Peyer's patch (tissue), 4 donors: ENCODE results near the gene C11orf68. TPM values are rescaled to one million over a fixed set of nuclear protein-coding genes. Genes with fewer than 3 reads are reported as not detected.

Experiments
- DNase-seq, 3 donors: peaks; one replicate each; pipeline ENCODE4 v3.0.0-alpha.2; 2017 to 2019
- H3K27ac ChIP-seq, 4 donors: fragments of 200-600 bp; sonication (generic); one replicate each; pipeline ENCODE4 v1.5.1; 2016 to 2019
- H3K27me3 ChIP-seq, 2 donors: fragments of 200-600 bp; sonication (generic); one replicate each; pipeline ENCODE4 v1.5.1; 2019
- H3K36me3 ChIP-seq, 3 donors: fragments of 200-600 bp; sonication (generic); one replicate each; pipeline ENCODE4 v1.5.1; 2016 to 2019
- H3K4me1 ChIP-seq, 4 donors: fragments of 200-600 bp; sonication (generic); one replicate each; pipeline ENCODE4 v1.5.1; 2016 to 2019
- H3K4me3 ChIP-seq, 4 donors: fragments of 200-600 bp; sonication (generic); 1 replicate in 3 of 4; 2 replicates in 1 of 4; pipeline ENCODE4 v1.5.1; 2016 to 2019; ENCODE audit warnings: mild to moderate bottlenecking in 1 of 4
- H3K9me3 ChIP-seq, 4 donors: fragments of 200-600 bp; sonication (generic); one replicate each; pipeline ENCODE4 v1.5.1; 2016 to 2019; ENCODE audit warnings: mild to moderate bottlenecking in 1 of 4
- POLR2A ChIP-seq, 2 donors: fragments of 450-650 bp; IDR thresholded peaks; one replicate each; pipeline ENCODE4 v1.5.1; 2017; ENCODE audit warnings: antibody characterized with exemption in 2 of 2, mild to moderate bottlenecking in 2 of 2, moderate library complexity in 2 of 2
- total RNA-seq, 4 donors: library from RNA; depleted of rRNA; stranded (reverse); fragments of >200 nt; gene quantifications; one replicate each; pipeline ENCODE4 v1.1.0, GENCODE V29; 2016
- TF ChIP-seq, protein P1 (sequence below), 6 experiments: fragments of 450-650 bp in 4 of 6; fragments of 200-600 bp in 2 of 6; sonication (generic) in 1 of 6; IDR thresholded peaks; one replicate each; pipeline ENCODE4 v1.5.1; 2017 to 2019; ENCODE audit warnings: antibody characterized with exemption in 6 of 6, mild to moderate bottlenecking in 3 of 6, moderate library complexity in 1 of 6

C11orf68 gene
- total RNA-seq, 4 donors from 2014 or later, result 8.3 to 20.6 (median 12.1) TPM

DNA sequence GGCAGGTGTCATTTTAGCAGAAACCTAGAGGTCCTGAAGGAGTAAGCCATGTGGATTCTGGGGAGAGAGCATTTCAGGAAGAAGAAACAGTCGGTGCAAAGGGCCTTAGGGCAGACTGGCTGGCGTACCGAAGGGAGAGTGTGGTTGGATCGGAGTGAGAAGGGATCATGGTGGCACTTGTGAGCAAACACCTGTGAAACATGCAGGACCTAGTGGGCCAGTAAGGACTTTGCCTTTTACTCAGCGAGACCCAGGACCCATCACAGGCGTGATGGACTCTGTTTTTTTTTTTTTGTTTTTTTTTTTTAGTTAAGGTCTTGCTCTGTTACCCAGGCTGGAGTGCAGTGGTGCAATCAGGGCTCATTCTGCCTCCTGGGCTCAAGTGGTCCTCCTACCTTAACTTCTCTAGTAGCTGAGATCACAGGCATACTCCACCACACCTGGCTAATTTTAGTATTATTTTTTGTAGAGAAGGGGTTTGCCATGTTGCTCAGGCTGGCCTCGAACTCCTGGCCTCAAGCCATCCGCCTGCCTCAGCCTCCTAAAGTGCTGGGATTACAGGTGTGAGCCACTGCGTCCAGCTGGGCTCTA, 23.0 kb upstream of the C11orf68 start:
- no peak overlapping the region for H3K27ac ChIP-seq
- H3K4me1 ChIP-seq, result no peaks in the 10 kb centered on the region
- H3K27me3 ChIP-seq, result no peaks in the 10 kb centered on the region
- H3K4me3 ChIP-seq, result no peak overlapping the region
- TF ChIP-seq POLR2A (IDR thresholded peaks at IDR 0.05), result no peak
- TF ChIP-seq, protein P1, sequence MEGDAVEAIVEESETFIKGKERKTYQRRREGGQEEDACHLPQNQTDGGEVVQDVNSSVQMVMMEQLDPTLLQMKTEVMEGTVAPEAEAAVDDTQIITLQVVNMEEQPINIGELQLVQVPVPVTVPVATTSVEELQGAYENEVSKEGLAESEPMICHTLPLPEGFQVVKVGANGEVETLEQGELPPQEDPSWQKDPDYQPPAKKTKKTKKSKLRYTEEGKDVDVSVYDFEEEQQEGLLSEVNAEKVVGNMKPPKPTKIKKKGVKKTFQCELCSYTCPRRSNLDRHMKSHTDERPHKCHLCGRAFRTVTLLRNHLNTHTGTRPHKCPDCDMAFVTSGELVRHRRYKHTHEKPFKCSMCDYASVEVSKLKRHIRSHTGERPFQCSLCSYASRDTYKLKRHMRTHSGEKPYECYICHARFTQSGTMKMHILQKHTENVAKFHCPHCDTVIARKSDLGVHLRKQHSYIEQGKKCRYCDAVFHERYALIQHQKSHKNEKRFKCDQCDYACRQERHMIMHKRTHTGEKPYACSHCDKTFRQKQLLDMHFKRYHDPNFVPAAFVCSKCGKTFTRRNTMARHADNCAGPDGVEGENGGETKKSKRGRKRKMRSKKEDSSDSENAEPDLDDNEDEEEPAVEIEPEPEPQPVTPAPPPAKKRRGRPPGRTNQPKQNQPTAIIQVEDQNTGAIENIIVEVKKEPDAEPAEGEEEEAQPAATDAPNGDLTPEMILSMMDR (IDR thresholded peaks at IDR 0.05), result no peak
- no peaks in the 10 kb centered on the region for H3K36me3 ChIP-seq
- DNase-seq, result no peak
- no peaks in the 10 kb centered on the region for H3K9me3 ChIP-seq

DNA sequence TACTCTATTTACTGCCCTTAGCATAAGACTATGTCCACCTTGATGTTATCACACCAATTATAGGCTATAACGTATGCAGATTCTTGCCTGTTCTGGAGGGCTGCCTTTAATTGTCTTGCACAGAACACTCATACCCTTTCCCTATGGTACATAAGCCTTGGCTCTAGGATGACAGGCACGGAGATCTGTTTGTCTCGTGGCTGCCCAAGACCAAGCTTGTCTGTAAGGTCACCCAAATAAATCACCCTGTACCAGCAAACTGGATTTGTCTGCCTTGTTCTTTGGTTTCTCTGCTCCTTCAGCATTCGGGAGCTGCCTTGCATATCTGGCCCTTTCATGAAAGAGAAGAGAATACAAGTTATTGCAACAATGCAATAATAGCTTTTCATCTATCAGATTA, 18.9 kb upstream of the C11orf68 start:
- Histone ChIP-seq H3K4me3 (no peak overlapping the region), H3K36me3 (no peaks in the 10 kb centered on the region), H3K27ac (no peak overlapping the region), H3K4me1 (no peaks in the 10 kb centered on the region), H3K27me3 (no peaks in the 10 kb centered on the region), H3K9me3 (no peaks in the 10 kb centered on the region)
- no peak for TF ChIP-seq POLR2A (IDR thresholded peaks at IDR 0.05)
- TF ChIP-seq, protein P1 (IDR thresholded peaks at IDR 0.05), result no peak
- DNase-seq, result no peak

DNA sequence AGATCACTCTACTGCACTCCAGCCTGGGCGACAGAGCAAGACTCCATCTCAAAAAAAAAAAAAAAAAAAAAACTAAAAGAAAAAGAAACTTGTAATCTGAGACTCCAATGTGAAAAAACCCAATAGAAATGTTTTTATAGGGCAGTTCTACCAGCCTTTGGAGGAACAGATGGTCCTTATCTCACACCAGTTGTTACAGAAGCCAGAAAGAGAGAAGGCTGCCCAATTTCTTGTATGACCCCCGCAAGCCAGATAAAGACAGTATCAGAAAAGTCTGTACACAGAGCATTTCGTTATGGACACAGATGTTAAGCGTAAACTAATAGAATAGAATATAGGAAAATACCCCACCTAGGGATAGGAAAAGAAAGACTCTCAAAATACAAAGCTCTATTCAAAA, 15.2 kb upstream of the C11orf68 start:
- no peak overlapping the region for H3K27ac ChIP-seq
- H3K4me1 ChIP-seq, result no peaks in the 10 kb centered on the region
- H3K4me3 ChIP-seq, result no peak overlapping the region
- H3K36me3 ChIP-seq, result no peaks in the 10 kb centered on the region
- no peak for TF ChIP-seq POLR2A (IDR thresholded peaks at IDR 0.05)
- TF ChIP-seq, protein P1 (IDR thresholded peaks at IDR 0.05), result no peak
- no peaks in the 10 kb centered on the region for H3K9me3 ChIP-seq
- DNase-seq, result no peak
- H3K27me3 ChIP-seq, result no peaks in the 10 kb centered on the region

DNA sequence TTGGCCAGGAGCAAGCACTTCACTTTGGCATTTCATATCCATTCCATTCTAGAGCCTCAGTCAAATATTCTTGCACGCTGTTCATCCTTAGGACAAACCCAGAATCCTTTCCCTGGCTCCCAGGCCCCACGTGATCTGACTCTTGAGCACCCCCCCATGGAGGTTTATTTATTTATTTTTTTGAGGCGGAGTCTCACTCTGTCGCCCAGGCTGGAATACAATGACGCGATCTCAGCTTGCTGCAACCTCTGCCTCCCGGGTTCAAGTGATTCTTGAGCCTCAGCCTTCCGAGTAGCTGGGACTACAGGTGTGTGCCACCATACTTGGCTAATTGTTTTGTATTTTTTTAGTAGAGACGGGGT, 13.7 kb upstream of the C11orf68 start:
- no peak for TF ChIP-seq POLR2A (IDR thresholded peaks at IDR 0.05)
- TF ChIP-seq, protein P1 (IDR thresholded peaks at IDR 0.05), result no peak
- H3K4me3 ChIP-seq, result no peak overlapping the region

DNA sequence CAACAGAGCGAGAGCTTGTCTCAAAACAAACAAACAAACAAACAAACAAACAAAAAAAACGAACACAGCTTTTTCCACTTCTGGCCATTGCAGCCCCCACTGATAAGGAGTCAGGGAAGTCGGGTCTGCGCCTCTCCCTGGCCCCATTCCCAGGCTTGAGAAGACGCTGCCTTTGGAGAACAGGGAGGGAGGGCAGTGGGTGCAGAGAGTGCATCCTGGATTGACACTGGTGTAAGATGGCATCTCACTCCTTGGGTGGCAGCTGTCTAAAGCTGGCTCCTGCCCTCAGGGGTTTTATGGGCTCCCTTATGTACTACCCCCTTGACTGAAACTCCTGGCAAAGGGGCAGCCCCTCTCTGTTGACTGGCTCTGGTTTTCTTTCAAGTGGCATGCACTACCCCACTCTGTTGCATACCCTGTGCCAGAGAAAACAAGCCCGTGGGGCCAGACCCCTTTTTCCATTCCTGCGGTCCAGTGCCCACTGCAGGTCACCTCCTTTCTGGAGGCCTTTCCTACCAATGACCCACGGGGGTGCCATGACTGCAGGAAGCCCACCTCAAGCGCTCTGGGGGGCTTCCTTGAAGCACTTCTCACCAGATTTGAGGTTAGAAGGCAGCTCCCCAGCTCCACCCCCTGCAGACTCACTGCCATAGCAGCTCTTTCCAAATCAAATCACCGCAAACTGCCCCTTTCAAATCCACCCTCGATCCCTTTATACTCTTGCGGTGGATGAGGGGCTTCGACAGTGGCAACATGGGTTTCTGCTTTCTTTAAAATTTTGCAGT, 13.1 kb upstream of the C11orf68 start:
- H3K9me3 ChIP-seq, result no peaks in the 10 kb centered on the region
- TF ChIP-seq, protein P1 (IDR thresholded peaks at IDR 0.05), result no peak
- TF ChIP-seq POLR2A (IDR thresholded peaks at IDR 0.05), result no peak
- no peak overlapping the region for H3K4me3 ChIP-seq
- peaks cover 0 to 8% (median 3%) of the 10 kb centered on the region in 4 donors for H3K4me1 ChIP-seq
- no peaks in the 10 kb centered on the region for H3K36me3 ChIP-seq
- no peak for DNase-seq
- no peaks in the 10 kb centered on the region for H3K27me3 ChIP-seq
- H3K27ac ChIP-seq, result no peak overlapping the region

More for the DNA sequence above, 13.7 kb upstream of the C11orf68 start:
- no peak for DNase-seq
- H3K9me3 ChIP-seq, result no peaks in the 10 kb centered on the region
- no peaks in the 10 kb centered on the region for H3K36me3 ChIP-seq
- H3K27me3 ChIP-seq, result no peaks in the 10 kb centered on the region
- H3K4me1 ChIP-seq, result peaks cover 0 to 5% (median 3%) of the 10 kb centered on the region in 4 donors
- H3K27ac ChIP-seq, result no peak overlapping the region
